ENCODE data around the gene CNTLN. TPM values are rescaled to one million over a fixed set of nuclear protein-coding genes. Genes with fewer than 3 reads are reported as not detected.
"Not testable (repeated sequence)": the region's sequence is repeated elsewhere in the genome, so short reads cannot be mapped to it uniquely, and the experiment has no call there.

The CNTLN gene
- total RNA-seq, 1 donor from 2014 or later, result 14.1 TPM

DNA sequence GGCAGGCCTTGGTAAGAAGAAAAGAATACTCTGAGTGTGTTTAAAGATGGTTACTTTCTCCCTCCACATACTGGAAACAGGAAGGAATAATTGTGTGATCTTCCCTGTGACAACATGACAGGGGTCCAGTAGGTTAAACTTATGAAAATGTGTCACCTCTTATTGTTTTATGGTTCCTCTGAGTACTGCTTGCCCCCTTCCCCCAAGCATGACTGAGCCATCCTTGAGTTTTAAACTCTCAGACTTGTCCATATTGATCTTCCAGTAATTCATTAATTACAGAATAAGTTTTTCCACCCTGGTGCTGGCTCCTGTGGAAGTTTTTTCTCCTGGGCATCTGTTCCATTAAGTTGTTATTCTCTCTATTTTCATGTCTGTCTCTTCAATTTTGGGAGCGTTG, 95.8 kb downstream of the CNTLN start:
- Mint-ChIP-seq H3K4me3 (no peak overlapping the region), H3K27me3 (no peaks in the 10 kb centered on the region), H3K9me3 (no peaks in the 10 kb centered on the region), H3K4me1 (ENCODE audit: unreplicated experiment) (peaks cover 4% of the 10 kb centered on the region), H3K36me3 (peaks cover 5% of the 10 kb centered on the region), H3K27ac (no peak overlapping the region)
- TF ChIP-seq, protein P1, sequence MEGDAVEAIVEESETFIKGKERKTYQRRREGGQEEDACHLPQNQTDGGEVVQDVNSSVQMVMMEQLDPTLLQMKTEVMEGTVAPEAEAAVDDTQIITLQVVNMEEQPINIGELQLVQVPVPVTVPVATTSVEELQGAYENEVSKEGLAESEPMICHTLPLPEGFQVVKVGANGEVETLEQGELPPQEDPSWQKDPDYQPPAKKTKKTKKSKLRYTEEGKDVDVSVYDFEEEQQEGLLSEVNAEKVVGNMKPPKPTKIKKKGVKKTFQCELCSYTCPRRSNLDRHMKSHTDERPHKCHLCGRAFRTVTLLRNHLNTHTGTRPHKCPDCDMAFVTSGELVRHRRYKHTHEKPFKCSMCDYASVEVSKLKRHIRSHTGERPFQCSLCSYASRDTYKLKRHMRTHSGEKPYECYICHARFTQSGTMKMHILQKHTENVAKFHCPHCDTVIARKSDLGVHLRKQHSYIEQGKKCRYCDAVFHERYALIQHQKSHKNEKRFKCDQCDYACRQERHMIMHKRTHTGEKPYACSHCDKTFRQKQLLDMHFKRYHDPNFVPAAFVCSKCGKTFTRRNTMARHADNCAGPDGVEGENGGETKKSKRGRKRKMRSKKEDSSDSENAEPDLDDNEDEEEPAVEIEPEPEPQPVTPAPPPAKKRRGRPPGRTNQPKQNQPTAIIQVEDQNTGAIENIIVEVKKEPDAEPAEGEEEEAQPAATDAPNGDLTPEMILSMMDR (conservative IDR thresholded peaks at IDR 0.05), result no peak
- no peak for DNase-seq (ENCODE audit: extremely low spot score, unreplicated experiment)

DNA sequence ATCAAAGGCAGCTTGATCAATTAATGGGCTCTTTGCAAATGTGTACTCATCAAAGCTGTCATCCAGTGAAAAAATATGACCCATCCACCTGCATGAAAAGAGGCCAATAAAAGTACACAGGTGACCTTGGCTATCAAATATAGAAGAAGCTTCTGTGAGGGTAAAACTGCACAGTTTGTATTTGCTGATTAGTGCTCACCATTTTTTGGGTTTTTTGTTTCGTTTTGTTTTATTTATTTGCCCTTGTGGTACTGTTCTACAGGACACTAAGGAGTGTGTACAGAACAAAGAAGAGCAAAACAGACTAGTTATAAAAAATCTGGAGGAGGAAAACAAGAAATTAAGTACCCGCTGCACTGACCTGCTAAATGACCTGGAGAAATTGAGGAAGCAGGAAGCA, 101.3 kb downstream of the CNTLN start:
- no peaks in the 10 kb centered on the region for H3K9me3 Mint-ChIP-seq
- TF ChIP-seq, protein P1 (conservative IDR thresholded peaks at IDR 0.05), result no peak

DNA sequence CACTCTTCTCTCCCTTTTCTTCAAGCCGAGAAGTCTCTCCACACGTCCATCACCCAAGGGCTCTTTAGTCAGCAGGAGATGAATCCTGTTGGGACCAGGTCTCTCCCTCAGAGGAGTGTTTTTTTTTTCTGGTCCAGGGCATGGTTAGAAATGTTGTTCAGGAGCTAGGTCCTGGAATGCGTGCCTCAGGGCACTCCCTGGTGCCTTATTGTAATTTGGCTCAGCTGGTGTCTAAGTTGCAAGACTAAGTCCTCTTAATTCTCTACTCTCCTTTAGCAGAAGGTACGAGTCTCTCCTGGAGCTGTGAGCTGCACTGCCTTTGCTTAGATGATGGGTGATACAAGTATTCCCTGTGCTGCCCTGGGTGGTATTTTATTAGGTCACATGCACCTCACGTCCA, 111.9 kb downstream of the CNTLN start:
- no peak for DNase-seq (ENCODE audit: extremely low spot score, unreplicated experiment)
- Mint-ChIP-seq H3K9me3 (peaks cover 15% of the 10 kb centered on the region), H3K27me3 (no peaks in the 10 kb centered on the region), H3K27ac (no peak overlapping the region), H3K4me1 (ENCODE audit: unreplicated experiment) (no peaks in the 10 kb centered on the region), H3K4me3 (no peak overlapping the region), H3K36me3 (peaks cover 31% of the 10 kb centered on the region)
- TF ChIP-seq, protein P1 (conservative IDR thresholded peaks at IDR 0.05), result no peak

More for the DNA sequence above, 101.3 kb downstream of the CNTLN start:
- Mint-ChIP-seq H3K36me3 (peaks cover 13% of the 10 kb centered on the region), H3K27me3 (no peaks in the 10 kb centered on the region), H3K27ac (no peak overlapping the region), H3K4me1 (ENCODE audit: unreplicated experiment) (peaks cover 5% of the 10 kb centered on the region), H3K4me3 (no peak overlapping the region)
- no peak for DNase-seq (ENCODE audit: extremely low spot score, unreplicated experiment)

- Mint-ChIP-seq H3K27me3 (no peaks in the 10 kb centered on the region), H3K9me3 (peaks cover 24% of the 10 kb centered on the region), H3K4me3 (no peak overlapping the region), H3K36me3 (peaks cover 25% of the 10 kb centered on the region), H3K27ac (no peak overlapping the region), H3K4me1 (ENCODE audit: unreplicated experiment) (no peaks in the 10 kb centered on the region)
- no peak for DNase-seq (ENCODE audit: extremely low spot score, unreplicated experiment)
- TF ChIP-seq, protein P1 (conservative IDR thresholded peaks at IDR 0.05), result no peak
Observed at GRCh38 chr9:17251100-17251499, 116.3 kb downstream of the CNTLN start.

GRCh38 chr9:17268531-17269188, 133.8 kb downstream of the CNTLN start:
- not testable (repeated sequence) for H3K27ac Mint-ChIP-seq; H3K27me3 Mint-ChIP-seq; H3K4me1 Mint-ChIP-seq (ENCODE audit: unreplicated experiment); H3K9me3 Mint-ChIP-seq; DNase-seq (ENCODE audit: extremely low spot score, unreplicated experiment)
- Mint-ChIP-seq H3K36me3 (peaks cover 14% of the 10 kb centered on the region), H3K4me3 (peak overlapping the region; percentile 76)

DNA sequence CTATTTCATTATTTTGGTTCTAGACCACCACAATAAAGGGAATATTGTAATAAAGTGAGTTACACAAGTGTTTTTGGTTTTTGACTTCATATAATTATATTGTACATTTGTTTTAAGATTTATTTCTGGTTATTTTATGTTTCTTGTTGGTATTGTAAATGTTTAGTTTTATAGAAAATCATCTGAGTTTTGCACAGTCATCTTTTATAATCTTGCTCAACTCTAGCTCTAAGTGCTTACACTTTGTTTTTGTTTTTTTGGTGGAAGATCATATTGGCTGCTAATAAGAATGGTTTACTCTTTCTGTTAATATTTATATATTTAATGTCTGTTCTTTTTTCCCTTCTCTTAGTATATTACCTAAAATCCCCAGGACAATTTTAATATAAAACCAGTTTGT, 135.0 kb downstream of the CNTLN start:
- Mint-ChIP-seq H3K27ac (no peak overlapping the region), H3K36me3 (peaks cover 14% of the 10 kb centered on the region), H3K9me3 (no peaks in the 10 kb centered on the region), H3K27me3 (no peaks in the 10 kb centered on the region), H3K4me3 (no peak overlapping the region), H3K4me1 (ENCODE audit: unreplicated experiment) (no peaks in the 10 kb centered on the region)
- TF ChIP-seq, protein P1 (conservative IDR thresholded peaks at IDR 0.05), result no peak
- DNase-seq (ENCODE audit: extremely low spot score, unreplicated experiment), result no peak
